Forelimb muscle (tissue), 1 donor: ENCODE data around the gene CCDC149. TPM values are rescaled to one million over a fixed set of nuclear protein-coding genes. Genes with fewer than 3 reads are reported as not detected.

Experiments used
- DNase-seq: peaks from one replicate; pipeline ENCODE4 v3.0.0-alpha.2; 2013; ENCODE audit warnings: low read depth
- polyA plus RNA-seq: library from polyadenylated mRNA; unstranded; fragments of 120-200 nt; gene quantifications from one replicate; pipeline ENCODE4 v1.2.1, GENCODE V29; 2013; ENCODE audit not compliant: insufficient read length

Gene CCDC149
- polyA plus RNA-seq, 1 donor = 9.7 TPM

DNA sequence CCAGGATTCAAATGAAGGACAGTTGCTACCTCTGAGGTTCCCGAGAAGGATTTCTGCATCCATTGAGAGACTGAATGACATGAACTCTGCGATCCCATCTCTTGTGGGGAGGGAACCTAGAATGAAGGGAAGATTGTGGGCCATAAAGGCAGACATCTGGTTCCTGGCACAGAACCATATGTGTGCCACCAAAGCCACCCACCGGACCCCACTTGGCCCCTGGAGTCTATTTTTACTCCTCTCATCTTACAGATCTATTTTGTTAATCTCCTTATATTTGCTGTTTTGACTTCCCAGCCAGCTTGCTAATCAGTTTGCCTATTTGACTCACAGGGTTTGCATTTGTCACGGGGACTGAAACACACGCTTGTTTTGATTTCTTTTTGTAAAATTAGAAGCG, 110.2 kb downstream of the CCDC149 start:
- DNase-seq = no peak

DNA sequence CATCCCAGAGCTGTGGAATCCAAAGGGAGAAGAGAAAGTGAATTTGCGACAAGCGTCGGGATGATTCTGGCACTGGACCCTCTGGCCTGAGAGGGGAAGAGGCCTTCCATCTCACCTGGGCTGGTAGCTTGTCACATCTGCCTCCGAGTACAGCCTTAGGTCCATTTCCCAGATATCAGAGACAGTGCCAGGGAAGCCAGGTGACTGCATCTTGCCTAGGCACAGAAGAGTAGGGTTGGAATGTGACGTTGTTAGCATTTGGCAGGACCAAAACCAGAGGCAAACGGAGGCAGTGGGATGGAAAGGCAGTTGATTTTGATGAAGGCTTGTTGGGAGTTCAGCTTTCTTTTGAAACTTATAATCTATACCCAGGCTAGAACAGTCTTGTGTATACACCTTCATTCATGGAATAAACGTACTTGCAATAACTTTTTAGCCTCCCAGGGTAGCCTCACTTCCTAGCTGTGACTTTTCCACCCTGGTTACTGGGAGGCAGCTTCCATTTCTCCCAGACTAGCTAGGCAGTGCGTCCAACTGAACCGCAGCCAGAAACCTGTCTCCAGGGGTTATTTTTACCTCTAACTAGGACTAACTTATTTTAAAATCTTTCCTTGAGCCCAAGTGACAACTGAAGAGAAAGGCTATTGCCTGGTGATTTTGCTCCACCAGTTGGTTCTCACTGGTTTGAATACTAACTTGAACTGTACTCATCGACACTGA, 111.5 kb downstream of the CCDC149 start:
- no peak for DNase-seq

DNA sequence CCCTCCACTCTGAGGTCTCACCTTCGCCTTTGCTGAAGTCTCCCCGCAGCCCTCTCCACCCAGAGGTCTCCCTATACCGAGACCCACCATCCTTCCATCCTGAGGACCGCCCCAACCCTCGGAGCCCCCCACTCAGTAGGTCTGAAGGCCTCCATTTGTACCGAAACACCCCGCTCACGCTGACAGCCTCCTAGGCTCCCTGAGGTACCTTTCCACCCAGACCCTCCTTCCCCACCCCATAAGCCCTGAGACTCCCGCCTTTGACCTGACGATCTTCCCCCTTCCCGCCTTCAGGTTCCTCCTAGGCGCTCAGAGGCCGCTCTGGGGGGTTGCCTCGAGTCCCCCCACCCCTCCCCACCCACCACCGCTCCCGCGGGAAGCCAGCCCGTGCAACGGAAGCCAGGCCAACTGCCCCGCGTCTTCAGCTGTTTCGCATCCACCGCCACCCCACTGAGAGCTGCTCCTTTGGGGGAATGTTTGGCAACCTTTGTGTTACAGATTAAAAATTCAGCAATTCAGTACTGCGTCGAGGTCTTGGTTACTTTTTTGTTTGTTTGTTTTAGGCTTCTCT, 112.4 kb downstream of the CCDC149 start:
- no peak for DNase-seq

DNA sequence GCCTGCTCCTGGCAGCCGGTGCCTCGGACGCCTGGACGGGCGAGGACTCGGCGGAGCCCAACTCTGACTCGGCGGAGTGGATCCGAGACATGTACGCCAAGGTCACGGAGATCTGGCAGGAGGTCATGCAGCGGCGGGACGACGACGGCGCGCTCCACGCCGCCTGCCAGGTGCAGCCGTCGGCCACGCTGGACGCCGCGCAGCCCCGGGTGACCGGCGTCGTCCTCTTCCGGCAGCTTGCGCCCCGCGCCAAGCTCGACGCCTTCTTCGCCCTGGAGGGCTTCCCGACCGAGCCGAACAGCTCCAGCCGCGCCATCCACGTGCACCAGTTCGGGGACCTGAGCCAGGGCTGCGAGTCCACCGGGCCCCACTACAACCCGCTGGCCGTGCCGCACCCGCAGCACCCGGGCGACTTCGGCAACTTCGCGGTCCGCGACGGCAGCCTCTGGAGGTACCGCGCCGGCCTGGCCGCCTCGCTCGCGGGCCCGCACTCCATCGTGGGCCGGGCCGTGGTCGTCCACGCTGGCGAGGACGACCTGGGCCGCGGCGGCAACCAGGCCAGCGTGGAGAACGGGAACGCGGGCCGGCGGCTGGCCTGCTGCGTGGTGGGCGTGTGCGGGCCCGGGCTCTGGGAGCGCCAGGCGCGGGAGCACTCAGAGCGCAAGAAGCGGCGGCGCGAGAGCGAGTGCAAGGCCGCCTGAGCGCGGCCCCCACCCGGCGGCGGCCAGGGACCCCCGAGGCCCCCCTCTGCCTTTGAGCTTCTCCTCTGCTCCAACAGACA, 113.1 kb downstream of the CCDC149 start:
- DNase-seq = no peak

DNA sequence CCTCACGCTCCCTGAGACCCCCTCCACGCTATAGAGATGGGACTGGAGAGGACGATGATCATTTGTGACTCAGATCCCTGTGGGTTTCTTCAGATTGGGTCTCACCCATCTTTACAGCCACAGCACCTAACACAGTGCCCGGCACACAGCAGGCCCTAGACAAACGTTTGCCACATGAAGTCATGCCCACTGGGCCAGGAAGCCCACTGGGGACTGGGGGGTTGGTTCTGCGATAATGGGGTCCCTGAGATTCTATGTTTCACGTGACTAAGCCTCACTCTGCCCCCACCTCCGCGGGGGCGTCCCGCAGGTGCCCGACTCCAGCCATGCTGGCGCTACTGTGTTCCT, 113.7 kb downstream of the CCDC149 start:
- no peak for DNase-seq

DNA sequence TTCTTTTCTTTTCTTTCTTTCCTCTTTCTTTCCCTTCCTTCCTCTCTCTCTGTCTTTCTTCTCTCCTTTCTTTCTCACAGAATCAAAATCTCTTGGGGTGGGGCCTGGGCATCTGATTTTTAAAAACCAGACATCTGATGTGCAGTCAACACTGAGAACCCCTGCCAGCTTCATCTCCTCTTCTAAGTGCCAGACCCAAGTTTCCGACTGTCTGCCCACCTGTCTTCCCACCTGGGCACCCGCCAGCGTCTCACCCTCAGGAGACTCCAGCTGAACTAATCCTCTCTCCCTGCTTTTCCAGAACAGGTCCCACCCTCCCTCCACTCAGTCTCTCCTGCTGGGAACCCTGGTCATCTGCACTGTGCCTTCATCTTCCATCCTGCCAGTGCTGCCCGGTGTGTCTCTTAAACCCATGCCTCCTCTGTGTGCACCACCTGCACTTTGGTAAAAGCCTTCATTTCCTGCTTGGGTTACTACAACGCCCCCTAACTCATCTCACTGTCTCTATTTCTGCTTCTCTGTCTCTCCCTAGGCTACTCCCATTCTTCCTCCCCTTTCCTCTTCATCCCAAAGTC, 114.7 kb downstream of the CCDC149 start:
- DNase-seq = no peak

DNA sequence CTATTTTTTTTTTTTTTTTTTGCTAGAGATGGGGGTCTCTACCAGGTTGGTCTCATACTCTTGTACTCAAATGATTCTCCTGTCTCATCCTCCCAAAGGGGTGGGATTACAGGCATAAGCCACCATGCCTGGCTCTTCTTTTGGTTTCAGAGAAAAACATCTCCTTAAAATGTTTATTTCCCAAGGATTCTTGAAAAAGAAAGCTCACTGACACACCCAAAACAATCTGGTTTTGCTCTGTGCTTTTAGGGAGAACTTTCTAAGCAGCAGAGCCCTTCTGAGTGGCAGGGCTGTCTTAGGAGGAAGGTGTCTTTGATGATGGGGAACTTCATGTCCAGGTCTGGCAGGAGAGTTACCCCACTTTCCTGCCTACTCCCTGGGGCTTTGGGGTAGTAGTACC, 116.2 kb downstream of the CCDC149 start:
- no peak for DNase-seq

DNA sequence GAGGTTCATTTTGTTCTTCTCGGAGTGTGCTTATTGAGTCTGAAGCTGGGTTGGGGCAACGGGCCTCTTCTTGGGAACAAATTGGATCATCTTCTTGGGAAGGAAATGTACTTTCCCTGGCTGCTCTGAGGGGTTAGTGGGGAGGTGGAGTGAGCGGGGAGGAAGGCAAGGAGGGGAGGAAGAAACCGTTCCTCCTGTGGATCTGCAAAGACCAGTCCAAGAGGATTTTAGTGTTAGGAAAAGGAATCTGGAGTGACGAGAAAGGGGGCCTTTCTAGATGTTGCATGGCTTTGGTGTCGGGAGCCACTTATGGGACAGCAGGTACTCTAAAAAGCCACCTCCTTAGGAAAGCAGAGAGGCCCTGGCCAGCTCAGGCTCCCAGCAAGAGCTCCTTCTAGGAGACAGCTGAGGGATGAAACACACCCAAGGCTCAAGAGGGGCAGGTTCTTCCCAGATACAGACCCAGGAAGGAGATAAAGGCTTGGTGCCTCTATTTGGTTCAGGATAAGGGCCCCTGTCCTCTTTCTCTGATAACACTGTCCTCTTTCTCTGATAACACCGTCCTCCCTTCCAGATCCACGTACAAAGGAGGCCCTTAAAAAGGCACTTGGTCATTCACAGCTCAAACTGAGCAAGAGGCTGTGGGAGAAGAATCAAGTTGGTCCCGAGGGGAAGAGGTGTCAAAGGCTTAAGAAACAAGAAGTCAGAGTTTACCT, 117.0 kb downstream of the CCDC149 start:
- DNase-seq = no peak

DNA sequence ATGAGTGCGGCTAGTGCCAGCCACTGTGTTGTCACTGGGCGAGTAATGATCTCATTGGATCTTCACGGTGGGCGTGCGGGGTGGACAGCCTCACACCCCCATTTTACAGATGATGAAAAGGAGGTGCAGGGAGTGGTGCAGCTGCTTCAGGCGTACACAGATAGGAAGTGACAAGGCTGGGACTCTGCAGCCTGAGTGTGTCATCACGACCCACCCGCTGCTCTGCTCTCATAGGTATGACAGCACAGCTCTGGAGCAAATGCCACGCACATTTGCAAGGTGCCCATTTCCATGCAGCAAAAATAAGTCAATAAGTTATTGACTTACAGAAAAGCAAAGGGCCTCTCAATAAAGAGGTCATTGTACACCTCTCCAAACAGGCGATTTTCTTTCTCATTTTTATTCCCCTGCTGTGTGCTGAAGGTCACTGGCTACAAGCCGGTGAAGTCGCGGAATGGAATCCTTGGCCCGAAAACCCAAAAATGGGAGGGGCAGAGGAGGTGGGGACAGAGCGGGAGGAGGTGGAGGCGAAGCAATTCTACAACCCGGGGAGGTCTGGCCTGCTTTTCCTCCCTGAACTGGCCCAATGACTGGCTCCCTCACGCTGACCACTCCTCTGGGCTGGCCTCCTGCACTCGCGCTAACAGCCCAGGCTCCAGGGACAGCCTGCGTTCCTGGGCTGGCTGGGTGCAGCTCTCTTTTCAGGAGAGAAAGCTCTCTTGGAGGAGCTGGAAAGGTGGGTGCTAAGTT, 117.8 kb downstream of the CCDC149 start, which contains the start of gene SOD3:
Gene SOD3, plus strand, starts transcription at position 658 of the 750 bp plus-strand sequence. CDS start 3,949 bp downstream, outside the sequence.
- DNase-seq = peak; percentile 81

DNA sequence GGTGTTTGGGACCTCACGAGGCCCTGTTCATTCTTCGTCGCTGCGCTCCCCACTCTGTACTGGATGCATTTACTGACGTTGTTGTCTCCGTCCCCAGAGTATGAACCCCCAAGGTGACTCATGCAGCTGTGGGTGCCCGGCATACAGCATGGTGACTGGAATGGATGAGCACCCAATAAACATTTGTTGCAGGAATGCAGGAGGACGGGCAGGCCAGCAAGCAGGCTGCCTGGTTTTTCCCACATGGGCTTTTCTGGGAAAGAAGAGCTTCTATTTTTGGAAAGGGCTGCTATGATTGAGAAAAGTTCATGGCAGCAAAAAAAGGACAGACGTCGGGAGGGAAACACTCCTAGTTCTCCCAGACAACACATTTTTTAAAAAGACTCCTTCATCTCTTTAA, 118.4 kb downstream of the CCDC149 start:
- DNase-seq = no peak

DNA sequence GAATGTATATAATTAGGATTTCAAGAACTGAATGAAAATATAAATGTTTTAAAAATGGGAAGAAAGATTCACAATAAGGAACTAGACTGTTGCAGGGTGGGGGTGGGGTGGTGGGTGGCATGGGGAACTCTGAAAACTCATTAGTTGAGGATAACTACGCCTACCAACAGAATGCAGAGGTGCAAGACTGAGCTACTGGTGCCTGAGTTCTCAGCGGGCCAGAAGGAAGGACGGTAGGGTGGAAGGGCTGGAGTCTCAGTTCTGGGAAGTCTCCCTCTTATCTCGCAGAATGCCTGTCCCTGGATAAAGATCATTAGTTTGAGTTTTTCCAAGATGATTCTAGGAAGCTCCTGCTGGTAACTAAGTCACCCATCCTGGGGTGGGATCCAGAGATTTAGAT, 118.8 kb downstream of the CCDC149 start:
- no peak for DNase-seq

DNA sequence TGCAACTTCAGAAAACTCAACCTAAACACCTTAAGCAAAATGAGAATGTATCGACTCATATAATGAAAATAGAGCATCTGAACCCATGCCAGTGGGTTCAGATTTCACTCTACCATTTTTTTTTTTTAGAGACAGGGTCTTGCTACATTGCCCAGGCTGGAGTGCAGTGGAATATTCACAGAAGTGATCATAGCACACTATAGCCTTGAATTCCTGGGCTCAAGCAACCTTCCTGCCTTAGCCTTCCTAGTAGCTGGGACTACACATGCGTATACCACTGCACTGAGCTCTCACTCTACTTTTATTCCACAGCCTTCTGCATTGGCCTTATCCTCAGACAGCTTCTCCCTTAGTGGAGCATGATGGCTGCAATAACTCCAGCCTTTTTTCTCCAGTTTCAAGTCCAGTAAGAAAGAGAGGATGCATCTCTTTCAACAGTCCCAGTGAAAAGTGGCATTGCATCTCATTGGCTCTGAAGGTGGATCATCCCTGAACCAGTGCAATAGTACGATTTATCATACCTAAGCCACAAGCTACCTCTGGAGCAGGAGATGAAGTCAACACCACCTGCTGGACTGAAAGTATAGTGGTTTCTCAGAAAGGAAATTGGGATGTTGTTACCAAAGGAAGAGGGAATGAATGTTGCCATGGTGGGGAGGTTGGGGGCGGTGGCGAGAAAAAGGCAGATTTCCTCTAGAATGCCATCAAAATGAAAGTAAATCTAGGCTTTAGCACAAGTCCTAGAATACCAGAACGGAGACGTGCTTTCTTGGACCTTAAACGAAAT, 119.4 kb downstream of the CCDC149 start:
- DNase-seq = no peak

DNA sequence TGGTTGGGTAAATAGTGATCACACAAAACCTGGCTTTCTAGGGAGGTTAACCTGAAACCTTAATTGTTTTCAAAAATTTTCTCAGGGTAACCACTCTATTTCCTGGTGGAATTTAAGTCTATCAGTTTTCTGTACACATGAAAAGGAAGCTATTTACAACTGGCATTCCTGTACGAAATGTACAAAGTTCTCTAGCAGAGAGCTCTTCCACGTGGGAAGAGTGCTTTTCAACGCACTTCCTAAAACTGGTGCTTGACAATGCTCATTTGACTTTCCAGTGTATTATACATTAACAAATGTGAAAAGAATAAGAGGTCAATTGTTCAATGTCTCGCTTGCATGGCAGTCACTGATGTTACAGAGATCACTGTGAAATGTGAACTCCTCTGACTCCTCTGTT, 120.3 kb downstream of the CCDC149 start:
- no peak for DNase-seq

DNA sequence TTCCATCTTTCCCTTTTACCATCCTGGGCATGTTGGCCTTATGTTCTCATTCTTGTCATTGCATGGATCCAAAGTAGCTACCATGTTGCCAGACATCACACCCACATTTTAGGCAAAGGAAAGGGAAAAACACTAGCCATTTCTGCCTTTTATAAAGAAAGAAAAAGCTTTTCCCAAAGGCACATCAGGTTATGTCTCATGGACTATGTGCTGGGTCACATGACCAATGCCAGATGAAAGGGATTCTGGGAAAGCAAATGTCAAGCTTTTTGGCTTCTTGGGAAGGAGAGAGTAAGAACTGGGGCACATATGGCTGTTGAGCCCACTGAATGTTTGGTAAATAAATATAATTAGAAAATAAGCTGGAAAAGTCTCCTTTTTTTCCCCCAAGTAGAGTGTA, 121.8 kb downstream of the CCDC149 start:
- no peak for DNase-seq

DNA sequence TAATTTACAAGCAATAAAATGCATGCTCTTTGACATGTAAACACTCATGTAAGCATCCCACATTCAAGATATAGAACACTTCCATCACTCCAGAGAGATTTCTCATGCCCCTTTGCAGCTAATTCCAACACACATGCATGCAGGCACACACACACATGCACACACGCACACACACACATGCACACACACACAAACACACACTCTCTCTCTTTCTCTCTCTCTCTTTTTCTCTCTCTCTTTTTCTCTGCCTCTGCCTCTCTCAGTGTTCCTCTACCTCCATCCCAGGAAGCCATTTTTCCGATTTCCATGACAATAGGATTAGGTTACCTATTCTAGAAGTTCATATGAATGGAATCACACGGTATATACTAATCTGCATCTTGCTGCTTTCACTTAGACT, 129.3 kb downstream of the CCDC149 start:
- DNase-seq = no peak

DNA sequence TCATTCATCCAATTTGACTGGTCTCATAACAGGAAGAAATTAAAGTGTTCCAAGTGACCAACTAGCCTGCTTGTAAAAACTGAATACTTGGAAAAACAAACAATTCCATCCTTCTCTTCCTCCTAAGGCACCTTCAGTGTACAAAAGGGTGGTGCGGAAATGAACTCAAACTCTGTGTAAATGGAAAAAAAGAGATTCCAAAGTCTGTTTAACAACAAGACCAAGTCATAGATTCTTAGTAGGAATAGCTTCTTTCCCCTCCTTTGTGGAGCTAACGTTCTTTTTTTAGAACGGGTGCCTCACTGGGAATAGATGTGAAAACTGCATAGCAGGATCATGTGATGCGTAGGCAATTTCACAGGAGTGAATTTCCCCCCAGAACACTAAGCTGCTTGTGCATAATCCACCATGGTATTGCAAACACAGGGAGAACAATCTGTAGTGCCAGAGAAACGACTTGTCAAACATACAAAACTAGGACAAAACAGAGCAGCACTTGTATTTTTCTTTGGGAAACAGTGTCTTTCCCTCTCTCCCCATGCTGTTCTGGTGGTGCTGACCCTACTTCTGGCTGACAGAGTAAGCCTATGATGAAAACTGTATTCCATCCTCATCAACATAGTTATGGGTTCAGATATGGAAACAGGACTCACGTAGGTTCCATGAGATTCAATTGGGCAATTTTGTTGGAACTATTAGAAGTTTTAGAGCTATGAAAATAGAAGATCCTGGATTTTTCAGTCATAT, 130.7 kb downstream of the CCDC149 start:
- DNase-seq = no peak

DNA sequence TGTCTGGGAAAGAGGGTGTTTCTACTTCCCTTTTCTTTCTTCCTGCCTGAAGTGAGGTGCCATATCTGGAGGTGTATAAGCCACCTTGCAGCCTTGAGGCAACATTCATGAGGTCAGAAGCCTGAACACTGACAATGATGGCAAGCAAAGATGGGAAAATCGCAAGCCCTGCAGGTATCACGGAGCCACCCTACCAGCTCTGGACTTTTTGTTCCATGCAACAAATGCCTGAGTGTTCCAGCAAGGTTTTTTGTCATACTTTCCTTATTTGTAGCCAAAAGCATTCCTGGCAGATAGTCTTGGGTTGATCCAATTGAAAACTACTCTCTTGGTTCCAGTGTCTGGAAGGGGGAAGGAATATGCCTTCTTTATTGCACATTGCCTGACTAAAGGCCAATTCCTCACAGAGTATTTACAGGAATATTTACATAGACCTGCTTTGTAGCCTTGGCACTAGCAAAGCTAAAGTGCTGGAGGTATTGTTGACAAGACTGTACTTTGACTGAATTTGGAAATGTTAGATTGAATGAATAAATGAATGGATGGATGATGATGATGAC, 131.8 kb downstream of the CCDC149 start:
- no peak for DNase-seq

DNA sequence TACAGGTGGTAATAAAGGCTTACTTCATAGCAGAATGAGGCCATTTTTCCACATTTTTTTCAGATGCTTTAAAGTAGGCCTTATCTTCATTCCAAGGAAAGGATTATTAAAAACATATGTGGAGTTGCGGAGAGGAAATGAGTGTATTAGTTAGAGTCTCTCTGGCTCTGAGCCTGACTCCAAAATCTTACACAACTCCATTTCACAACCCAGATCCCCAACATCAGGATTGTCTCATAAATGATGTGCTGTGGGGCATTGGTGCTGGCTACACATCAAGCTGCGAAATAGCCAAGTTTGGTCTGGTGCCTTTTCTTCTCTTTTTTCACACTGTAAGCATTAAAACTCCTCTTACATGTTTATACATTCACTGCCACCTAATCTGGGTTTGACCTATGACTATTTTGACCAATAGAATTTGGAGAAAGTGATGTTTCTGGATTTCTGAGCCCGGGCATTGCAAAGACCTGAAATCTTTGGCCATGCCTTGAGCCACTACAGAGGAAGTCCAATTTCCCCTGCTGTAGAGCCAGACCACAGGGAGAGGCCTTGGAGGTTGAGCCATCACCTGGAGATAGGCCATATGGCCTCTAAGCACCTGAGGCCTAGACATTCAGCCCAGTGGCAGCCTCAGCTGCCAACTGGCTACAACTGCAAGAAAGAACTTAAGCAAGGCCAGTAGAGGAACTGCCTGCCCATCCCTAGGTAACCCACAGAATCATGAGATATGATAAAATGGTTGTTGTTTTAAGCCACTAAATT, 134.2 kb downstream of the CCDC149 start:
- DNase-seq = peak; percentile 85
